ENCODE measurements around the gene DENND1B. TPM values are rescaled to one million over a fixed set of nuclear protein-coding genes. Genes with fewer than 3 reads are reported as not detected.

Gene DENND1B
- total RNA-seq, 4 donors from 2014 or later: 1.8 to 37.5 (median 19.5) TPM

- no peaks in the 10 kb centered on the region for H3K4me1 ChIP-seq
- no peak for TF ChIP-seq CTCF (IDR thresholded peaks at IDR 0.05)
- no peak for TF ChIP-seq POLR2A (IDR thresholded peaks at IDR 0.05)
- H3K27ac ChIP-seq: no peak overlapping the region
- H3K4me3 ChIP-seq: no peak overlapping the region
- no peaks in the 10 kb centered on the region for H3K9me3 ChIP-seq
- DNase-seq: no peak
- no peaks in the 10 kb centered on the region for H3K36me3 ChIP-seq
- no peaks in the 10 kb centered on the region for H3K27me3 ChIP-seq
- intact Hi-C loops (cut with DNase I; ENCODE audit: low total_unique reads): no loop called here
Observed at GRCh38 chr1:197622371-197622770, 152.9 kb downstream of the DENND1B start.

GRCh38 chr1:197621761-197622160 lies 153.5 kb downstream of the DENND1B start:
- Histone ChIP-seq H3K27ac (no peak overlapping the region), H3K36me3 (no peaks in the 10 kb centered on the region), H3K4me1 (no peaks in the 10 kb centered on the region), H3K4me3 (no peak overlapping the region), H3K9me3 (no peaks in the 10 kb centered on the region), H3K27me3 (no peaks in the 10 kb centered on the region)
- TF ChIP-seq POLR2A (IDR thresholded peaks at IDR 0.05): no peak
- no peak for TF ChIP-seq CTCF (IDR thresholded peaks at IDR 0.05)
- intact Hi-C loops (cut with DNase I; ENCODE audit: low total_unique reads): no loop called here
- DNase-seq: no peak

GRCh38 chr1:197620714-197621163 lies 154.5 kb downstream of the DENND1B start:
- Histone ChIP-seq H3K36me3 (no peaks in the 10 kb centered on the region), H3K9me3 (no peaks in the 10 kb centered on the region), H3K4me1 (no peaks in the 10 kb centered on the region), H3K27ac (no peak overlapping the region), H3K4me3 (no peak overlapping the region), H3K27me3 (no peaks in the 10 kb centered on the region)
- TF ChIP-seq POLR2A (IDR thresholded peaks at IDR 0.05): no peak
- TF ChIP-seq CTCF (IDR thresholded peaks at IDR 0.05): no peak
- no peak for DNase-seq
- intact Hi-C loops (cut with DNase I; ENCODE audit: low total_unique reads): no loop called here

GRCh38 chr1:197619008-197619640 lies 156.2 kb downstream of the DENND1B start:
- no peaks in the 10 kb centered on the region for H3K36me3 ChIP-seq
- intact Hi-C loops (cut with DNase I; ENCODE audit: low total_unique reads): no loop called here
- no peaks in the 10 kb centered on the region for H3K4me1 ChIP-seq
- DNase-seq: no peak
- H3K27me3 ChIP-seq: no peaks in the 10 kb centered on the region
- TF ChIP-seq POLR2A (IDR thresholded peaks at IDR 0.05) (no peak), CTCF (IDR thresholded peaks at IDR 0.05) (peak in 3 of 4 experiments; percentile 18 to 30 (median 23))
- H3K9me3 ChIP-seq: no peaks in the 10 kb centered on the region
- no peak overlapping the region for H3K27ac ChIP-seq
- no peak overlapping the region for H3K4me3 ChIP-seq

GRCh38 chr1:197618061-197618460 lies 157.2 kb downstream of the DENND1B start:
- Histone ChIP-seq H3K27me3 (no peaks in the 10 kb centered on the region), H3K9me3 (no peaks in the 10 kb centered on the region), H3K4me1 (no peaks in the 10 kb centered on the region), H3K27ac (no peak overlapping the region), H3K36me3 (no peaks in the 10 kb centered on the region), H3K4me3 (no peak overlapping the region)
- intact Hi-C loops (cut with DNase I; ENCODE audit: low total_unique reads): no loop called here
- no peak for DNase-seq
- no peak for TF ChIP-seq POLR2A (IDR thresholded peaks at IDR 0.05)
- TF ChIP-seq CTCF (IDR thresholded peaks at IDR 0.05): no peak
